Neutrophil (primary cell): Measurements from ENCODE around the gene TRPM3.

Experiments
- H3K27ac ChIP-seq: fragments of 200-600 bp; sonication (generic); 2 replicates; pipeline ENCODE4 v1.5.1; 2016; ENCODE audit warnings: mild to moderate bottlenecking, moderate library complexity
- H3K27me3 ChIP-seq: fragments of 200-600 bp; sonication (generic); 2 replicates; pipeline ENCODE4 v1.6.0; 2016; ENCODE audit warnings: mild to moderate bottlenecking
- H3K36me3 ChIP-seq: fragments of 200-600 bp; sonication (generic); 2 replicates; pipeline ENCODE4 v1.5.1; 2017
- H3K4me1 ChIP-seq, 2 experiments: fragments of 200-600 bp in 1 of 2; sonication (generic) in 1 of 2; 1 replicate in 1 of 2; 2 replicates in 1 of 2; pipeline versions ENCODE4 v1.5.1 to v1.6.1; 2013 to 2016; ENCODE audit warnings: low read depth in 1 of 2, low read length in 1 of 2, mild to moderate bottlenecking in 1 of 2, moderate library complexity in 1 of 2; ENCODE audit not compliant: control insufficient read depth in 1 of 2, insufficient read depth in 1 of 2
- H3K4me3 ChIP-seq, 2 experiments: fragments of 200-600 bp in 1 of 2; sonication (generic) in 1 of 2; 1 replicate in 1 of 2; 2 replicates in 1 of 2; pipeline ENCODE4 v1.5.1; 2013 to 2016; ENCODE audit warnings: low read depth in 1 of 2, low read length in 1 of 2, mild to moderate bottlenecking in 1 of 2, moderate library complexity in 1 of 2
- H3K9me3 ChIP-seq: fragments of 200-600 bp; sonication (generic); 2 replicates; pipeline ENCODE4 v1.5.1; 2016
- TF ChIP-seq, protein P1 (sequence below): fragments of 200-600 bp; sonication (generic); IDR thresholded peaks from 2 replicates; pipeline ENCODE4 v1.5.1; 2016; ENCODE audit warnings: antibody characterized with exemption

TRPM3 gene

DNA sequence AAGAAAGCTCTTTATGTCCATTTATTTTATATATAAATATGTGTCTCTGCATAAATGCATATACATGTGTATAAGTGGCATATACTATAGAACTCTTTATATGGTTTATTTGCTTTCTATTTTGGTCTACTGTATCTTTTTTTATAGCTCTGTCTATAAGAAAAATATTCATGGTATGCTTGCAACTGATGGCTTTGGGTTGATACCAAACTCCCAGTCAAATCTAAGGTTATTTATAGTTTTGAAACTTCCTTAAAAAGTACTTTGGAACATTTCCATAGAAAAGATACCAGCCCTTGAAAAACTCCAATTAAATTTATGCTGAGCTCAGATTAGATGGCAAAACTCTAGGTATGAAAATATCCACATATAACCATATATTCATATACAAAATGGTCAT is 587.0 kb downstream of the TRPM3 start:
- Histone ChIP-seq H3K4me3 (no peak overlapping the region), H3K27me3 (no peaks in the 10 kb centered on the region), H3K27ac (no peak overlapping the region), H3K9me3 (no peaks in the 10 kb centered on the region), H3K36me3 (no peaks in the 10 kb centered on the region), H3K4me1 (no peaks in the 10 kb centered on the region)
- TF ChIP-seq, protein P1, sequence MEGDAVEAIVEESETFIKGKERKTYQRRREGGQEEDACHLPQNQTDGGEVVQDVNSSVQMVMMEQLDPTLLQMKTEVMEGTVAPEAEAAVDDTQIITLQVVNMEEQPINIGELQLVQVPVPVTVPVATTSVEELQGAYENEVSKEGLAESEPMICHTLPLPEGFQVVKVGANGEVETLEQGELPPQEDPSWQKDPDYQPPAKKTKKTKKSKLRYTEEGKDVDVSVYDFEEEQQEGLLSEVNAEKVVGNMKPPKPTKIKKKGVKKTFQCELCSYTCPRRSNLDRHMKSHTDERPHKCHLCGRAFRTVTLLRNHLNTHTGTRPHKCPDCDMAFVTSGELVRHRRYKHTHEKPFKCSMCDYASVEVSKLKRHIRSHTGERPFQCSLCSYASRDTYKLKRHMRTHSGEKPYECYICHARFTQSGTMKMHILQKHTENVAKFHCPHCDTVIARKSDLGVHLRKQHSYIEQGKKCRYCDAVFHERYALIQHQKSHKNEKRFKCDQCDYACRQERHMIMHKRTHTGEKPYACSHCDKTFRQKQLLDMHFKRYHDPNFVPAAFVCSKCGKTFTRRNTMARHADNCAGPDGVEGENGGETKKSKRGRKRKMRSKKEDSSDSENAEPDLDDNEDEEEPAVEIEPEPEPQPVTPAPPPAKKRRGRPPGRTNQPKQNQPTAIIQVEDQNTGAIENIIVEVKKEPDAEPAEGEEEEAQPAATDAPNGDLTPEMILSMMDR, result no peak

DNA sequence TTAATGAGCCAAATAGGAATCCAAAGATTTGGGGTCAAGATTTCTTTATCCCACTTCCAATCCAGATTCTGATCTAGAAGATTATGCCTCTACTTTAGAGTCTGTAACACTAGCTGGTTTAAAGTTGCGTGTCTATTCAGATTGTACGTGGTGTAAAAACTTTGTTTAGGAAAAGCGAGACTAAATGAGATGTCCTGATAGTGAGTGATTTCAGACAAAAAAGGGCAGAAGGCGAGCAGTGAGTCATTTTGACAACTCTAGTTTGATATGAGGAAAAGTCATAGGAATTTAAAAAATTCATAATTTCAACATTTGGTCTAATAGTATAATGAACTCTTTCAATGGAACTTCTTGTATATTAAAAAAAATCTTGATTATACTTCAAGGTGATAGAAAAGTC is 587.4 kb downstream of the TRPM3 start:
- TF ChIP-seq, protein P1, result no peak
- no peaks in the 10 kb centered on the region for H3K9me3 ChIP-seq
- H3K36me3 ChIP-seq, result no peaks in the 10 kb centered on the region
- no peaks in the 10 kb centered on the region for H3K27me3 ChIP-seq
- H3K4me1 ChIP-seq, result no peaks in the 10 kb centered on the region
- no peak overlapping the region for H3K4me3 ChIP-seq
- H3K27ac ChIP-seq, result no peak overlapping the region

DNA sequence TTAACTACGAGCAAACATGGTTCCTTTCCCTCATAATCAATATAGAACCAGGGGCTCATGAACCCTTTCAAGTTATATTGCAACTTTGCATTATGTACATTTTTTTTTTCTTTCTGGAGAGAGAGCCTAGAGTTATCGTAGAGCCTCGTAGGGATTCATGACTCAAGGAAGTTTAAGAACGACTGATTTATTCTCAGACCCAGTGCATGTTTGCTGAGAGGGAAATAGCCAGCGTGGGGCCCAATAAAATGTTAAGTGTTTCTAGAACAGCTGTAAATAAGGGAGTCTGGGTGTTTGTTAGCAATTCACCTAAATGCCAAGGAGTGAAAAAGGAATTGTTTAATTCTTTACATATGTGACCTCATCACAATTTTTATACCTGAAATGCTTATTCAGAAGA is 587.9 kb downstream of the TRPM3 start:
- no peaks in the 10 kb centered on the region for H3K36me3 ChIP-seq
- H3K9me3 ChIP-seq, result no peaks in the 10 kb centered on the region
- no peak overlapping the region for H3K27ac ChIP-seq
- H3K27me3 ChIP-seq, result no peaks in the 10 kb centered on the region
- H3K4me1 ChIP-seq, result no peaks in the 10 kb centered on the region
- no peak overlapping the region for H3K4me3 ChIP-seq
- TF ChIP-seq, protein P1, result no peak

DNA sequence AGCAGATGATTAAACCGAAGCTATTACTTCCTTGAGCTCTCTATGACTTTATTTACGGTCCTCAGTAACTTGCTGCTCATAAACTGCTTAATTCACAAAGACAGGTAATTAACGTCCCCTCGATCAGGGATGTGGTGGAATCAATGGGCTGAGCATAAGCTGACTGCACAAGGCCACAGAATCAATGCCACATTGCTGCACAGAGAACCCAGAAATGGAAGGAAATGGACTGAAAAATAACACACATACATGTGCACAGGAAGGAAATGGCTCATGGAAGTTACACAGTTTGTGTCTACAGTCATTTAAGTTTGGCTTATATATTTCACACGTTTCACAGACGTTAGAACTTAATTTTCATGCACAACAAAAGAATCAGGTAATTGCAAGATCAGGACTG is 588.7 kb downstream of the TRPM3 start:
- Histone ChIP-seq H3K27me3 (no peaks in the 10 kb centered on the region), H3K9me3 (no peaks in the 10 kb centered on the region), H3K36me3 (no peaks in the 10 kb centered on the region), H3K4me3 (no peak overlapping the region), H3K4me1 (no peaks in the 10 kb centered on the region), H3K27ac (no peak overlapping the region)
- TF ChIP-seq, protein P1, result no peak

DNA sequence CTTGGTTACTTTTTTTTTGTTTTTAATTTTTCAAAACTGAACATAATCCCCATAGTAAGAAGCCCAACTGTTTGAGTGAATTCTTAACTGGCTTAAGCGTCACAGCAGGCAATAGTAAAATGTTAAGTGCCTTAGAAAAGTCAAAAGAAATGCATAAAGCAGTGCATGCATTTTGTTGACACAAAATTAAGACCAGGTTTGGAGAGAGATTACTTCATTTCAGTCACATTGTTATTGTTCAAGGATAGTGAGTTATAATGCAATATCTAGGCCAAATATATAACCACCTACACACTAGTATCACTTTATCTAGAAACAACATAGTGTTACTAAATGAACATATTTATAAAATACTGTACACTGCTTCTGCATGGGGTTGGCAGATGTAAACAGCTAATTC is 590.1 kb downstream of the TRPM3 start:
- Histone ChIP-seq H3K27ac (no peak overlapping the region), H3K27me3 (no peaks in the 10 kb centered on the region), H3K36me3 (no peaks in the 10 kb centered on the region), H3K4me3 (no peak overlapping the region), H3K4me1 (no peaks in the 10 kb centered on the region), H3K9me3 (no peaks in the 10 kb centered on the region)
- TF ChIP-seq, protein P1, result no peak

DNA sequence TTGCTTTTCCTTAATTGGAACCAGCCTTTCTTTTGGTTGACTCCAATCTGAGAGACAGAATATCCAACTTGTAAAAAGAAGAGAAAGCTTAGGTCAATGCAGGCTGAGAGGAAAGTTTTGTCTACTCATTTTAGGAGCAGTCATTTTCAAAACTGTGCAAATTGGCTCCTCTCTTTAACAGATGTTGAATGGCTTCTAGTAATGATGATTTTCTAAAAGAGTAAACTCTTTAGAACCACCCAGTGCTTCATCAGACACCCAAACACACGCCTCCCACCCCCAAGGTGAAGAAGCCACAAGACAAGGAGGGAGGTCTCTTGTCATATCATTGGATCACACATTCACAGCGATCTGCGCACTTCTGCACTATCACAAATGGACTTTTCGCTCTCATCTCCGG is 590.7 kb downstream of the TRPM3 start:
- Histone ChIP-seq H3K36me3 (no peaks in the 10 kb centered on the region), H3K27me3 (no peaks in the 10 kb centered on the region), H3K27ac (no peak overlapping the region), H3K4me3 (no peak overlapping the region), H3K4me1 (no peaks in the 10 kb centered on the region), H3K9me3 (no peaks in the 10 kb centered on the region)
- TF ChIP-seq, protein P1, result no peak
